ENCODE data around the gene FUT1. TPM values are rescaled to one million over a fixed set of nuclear protein-coding genes. Genes with fewer than 3 reads are reported as not detected.
A peak's percentile ranks its signal among the peaks of the same experiment; 100 is the strongest.
"Not testable (repeated sequence)": the region's sequence is repeated elsewhere in the genome, so short reads cannot be mapped to it uniquely, and the experiment has no call there.

The FUT1 gene
- total and polyA plus RNA-seq, 2 donors: 0.52 to 1.3 TPM

- no peak overlapping the region for H3K4me3 ChIP-seq (ENCODE audit: low read length in 2 of 2)
- H3K36me3 ChIP-seq (ENCODE audit: control insufficient read depth in 2 of 2, insufficient read depth in 2 of 2, low read length in 1 of 2): peaks cover 0 to 2% of the 10 kb centered on the region in 2 donors
- no peaks in the 10 kb centered on the region for H3K27me3 ChIP-seq (ENCODE audit: control insufficient read depth in 2 of 2, insufficient read depth in 1 of 2, low read length in 1 of 2)
- 95% methylated on average over 11 of the region's 11 CpGs for WGBS
- H3K9me3 ChIP-seq (ENCODE audit: control insufficient read depth in 2 of 2, insufficient read depth in 1 of 2, low read length in 1 of 2): peaks cover 0 to 20% of the 10 kb centered on the region in 2 donors
- peaks cover 7 to 32% of the 10 kb centered on the region in 2 donors for H3K4me1 ChIP-seq (ENCODE audit: control insufficient read depth in 2 of 2, insufficient read depth in 2 of 2, low read length in 2 of 2)
- no peak for DNase-seq (ENCODE audit: low read depth in 6 of 9, low spot score in 9 of 9)
- no peak overlapping the region for H3K27ac ChIP-seq (ENCODE audit: low read depth in 1 of 2, low read length in 1 of 2)
These were observed 30.2 kb downstream of the FUT1 start for GRCh38 chr19:48722196-48722708.

GRCh38 chr19:48720613-48721296, 31.7 kb downstream of the FUT1 start:
- Histone ChIP-seq H3K36me3 (ENCODE audit: control insufficient read depth in 2 of 2, insufficient read depth in 2 of 2, low read length in 1 of 2) (no peaks in the 10 kb centered on the region), H3K9me3 (ENCODE audit: control insufficient read depth in 2 of 2, insufficient read depth in 1 of 2, low read length in 1 of 2) (peaks cover 0 to 9% of the 10 kb centered on the region in 2 donors), H3K27ac (ENCODE audit: low read depth in 1 of 2, low read length in 1 of 2) (peak overlapping the region; percentile 80 to 82), H3K4me3 (ENCODE audit: low read length in 2 of 2) (peak overlapping the region; percentile 66 to 67), H3K27me3 (ENCODE audit: control insufficient read depth in 2 of 2, insufficient read depth in 1 of 2, low read length in 1 of 2) (no peaks in the 10 kb centered on the region), H3K4me1 (ENCODE audit: control insufficient read depth in 2 of 2, insufficient read depth in 2 of 2, low read length in 2 of 2) (peaks cover 7 to 33% of the 10 kb centered on the region in 2 donors)
- 18% methylated on average over 42 of the region's 42 CpGs for WGBS
- peak; percentile 89 to 98 (median 94) for DNase-seq (ENCODE audit: low read depth in 6 of 9, low spot score in 9 of 9)

- H3K9me3 ChIP-seq (ENCODE audit: control insufficient read depth in 2 of 2, insufficient read depth in 1 of 2, low read length in 1 of 2): peaks cover 0 to 6% of the 10 kb centered on the region in 2 donors
- peak overlapping the region in 1 of 2 donors; percentile 66 for H3K4me3 ChIP-seq (ENCODE audit: low read length in 2 of 2)
- no peaks in the 10 kb centered on the region for H3K27me3 ChIP-seq (ENCODE audit: control insufficient read depth in 2 of 2, insufficient read depth in 1 of 2, low read length in 1 of 2)
- H3K36me3 ChIP-seq (ENCODE audit: control insufficient read depth in 2 of 2, insufficient read depth in 2 of 2, low read length in 1 of 2): no peaks in the 10 kb centered on the region
- DNase-seq (ENCODE audit: low read depth in 6 of 9, low spot score in 9 of 9): no peak
- 61% methylated on average over 12 of the region's 12 CpGs for WGBS
- H3K4me1 ChIP-seq (ENCODE audit: control insufficient read depth in 2 of 2, insufficient read depth in 2 of 2, low read length in 2 of 2): peaks cover 7 to 33% of the 10 kb centered on the region in 2 donors
- H3K27ac ChIP-seq (ENCODE audit: low read depth in 1 of 2, low read length in 1 of 2): no peak overlapping the region
These were observed 32.2 kb downstream of the FUT1 start for GRCh38 chr19:48720251-48720612.

GRCh38 chr19:48719263-48720171, 32.9 kb downstream of the FUT1 start, which contains the start of gene MAMSTR:
MAMSTR (minus strand) TSS chr19:48719725; CDS start chr19:48719031, 694 bp downstream.
- H3K36me3 ChIP-seq (ENCODE audit: control insufficient read depth in 2 of 2, insufficient read depth in 2 of 2, low read length in 1 of 2): no peaks in the 10 kb centered on the region
- H3K27me3 ChIP-seq (ENCODE audit: control insufficient read depth in 2 of 2, insufficient read depth in 1 of 2, low read length in 1 of 2): no peaks in the 10 kb centered on the region
- peaks cover 11 to 33% of the 10 kb centered on the region in 2 donors for H3K4me1 ChIP-seq (ENCODE audit: control insufficient read depth in 2 of 2, insufficient read depth in 2 of 2, low read length in 2 of 2)
- peak within 1 kb of the TSS; percentile 66 to 67 for H3K4me3 ChIP-seq (ENCODE audit: low read length in 2 of 2)
- peaks cover 0 to 4% of the 10 kb centered on the region in 2 donors for H3K9me3 ChIP-seq (ENCODE audit: control insufficient read depth in 2 of 2, insufficient read depth in 1 of 2, low read length in 1 of 2)
- H3K27ac ChIP-seq (ENCODE audit: low read depth in 1 of 2, low read length in 1 of 2): peak within 1 kb of the TSS in 1 of 2 donors; percentile 80
- DNase-seq (ENCODE audit: low read depth in 6 of 9, low spot score in 9 of 9): no peak
- WGBS: 90% methylated on average over 33 of the region's 33 CpGs

- DNase-seq (ENCODE audit: low read depth in 6 of 9, low spot score in 9 of 9): no peak
- H3K4me3 ChIP-seq (ENCODE audit: low read length in 2 of 2): no peak overlapping the region
- H3K4me1 ChIP-seq (ENCODE audit: control insufficient read depth in 2 of 2, insufficient read depth in 2 of 2, low read length in 2 of 2): peaks cover 11 to 35% of the 10 kb centered on the region in 2 donors
- 93% methylated on average over 15 of the region's 15 CpGs for WGBS
- H3K27me3 ChIP-seq (ENCODE audit: control insufficient read depth in 2 of 2, insufficient read depth in 1 of 2, low read length in 1 of 2): no peaks in the 10 kb centered on the region
- H3K9me3 ChIP-seq (ENCODE audit: control insufficient read depth in 2 of 2, insufficient read depth in 1 of 2, low read length in 1 of 2): no peaks in the 10 kb centered on the region
- no peak overlapping the region for H3K27ac ChIP-seq (ENCODE audit: low read depth in 1 of 2, low read length in 1 of 2)
- no peaks in the 10 kb centered on the region for H3K36me3 ChIP-seq (ENCODE audit: control insufficient read depth in 2 of 2, insufficient read depth in 2 of 2, low read length in 1 of 2)
These were observed 33.7 kb downstream of the FUT1 start for GRCh38 chr19:48718711-48719231.

GRCh38 chr19:48718106-48718505, 34.3 kb downstream of the FUT1 start:
- not testable (repeated sequence) for H3K27me3 ChIP-seq (ENCODE audit: control insufficient read depth in 2 of 2, insufficient read depth in 1 of 2, low read length in 1 of 2); H3K9me3 ChIP-seq (ENCODE audit: control insufficient read depth in 2 of 2, insufficient read depth in 1 of 2, low read length in 1 of 2); H3K27ac ChIP-seq (ENCODE audit: low read depth in 1 of 2, low read length in 1 of 2); H3K36me3 ChIP-seq (ENCODE audit: control insufficient read depth in 2 of 2, insufficient read depth in 2 of 2, low read length in 1 of 2); DNase-seq (ENCODE audit: low read depth in 6 of 9, low spot score in 9 of 9); H3K4me3 ChIP-seq (ENCODE audit: low read length in 2 of 2)
- 96% methylated on average over 13 of the region's 13 CpGs for WGBS
- H3K4me1 ChIP-seq (ENCODE audit: control insufficient read depth in 2 of 2, insufficient read depth in 2 of 2, low read length in 2 of 2): peaks cover 13 to 40% of the 10 kb centered on the region in 2 donors

GRCh38 chr19:48716562-48717291, 35.7 kb downstream of the FUT1 start:
- H3K27me3 ChIP-seq (ENCODE audit: control insufficient read depth in 2 of 2, insufficient read depth in 1 of 2, low read length in 1 of 2): peaks cover 0 to 7% of the 10 kb centered on the region in 2 donors
- no peaks in the 10 kb centered on the region for H3K9me3 ChIP-seq (ENCODE audit: control insufficient read depth in 2 of 2, insufficient read depth in 1 of 2, low read length in 1 of 2)
- WGBS: 74% methylated on average over 24 of the region's 24 CpGs
- H3K4me1 ChIP-seq (ENCODE audit: control insufficient read depth in 2 of 2, insufficient read depth in 2 of 2, low read length in 2 of 2): peaks cover 18 to 45% of the 10 kb centered on the region in 2 donors
- DNase-seq (ENCODE audit: low read depth in 6 of 9, low spot score in 9 of 9): no peak
- no peak overlapping the region for H3K4me3 ChIP-seq (ENCODE audit: low read length in 2 of 2)
- H3K36me3 ChIP-seq (ENCODE audit: control insufficient read depth in 2 of 2, insufficient read depth in 2 of 2, low read length in 1 of 2): no peaks in the 10 kb centered on the region
- no peak overlapping the region for H3K27ac ChIP-seq (ENCODE audit: low read depth in 1 of 2, low read length in 1 of 2)

GRCh38 chr19:48715681-48716171, 36.7 kb downstream of the FUT1 start:
- H3K4me1 ChIP-seq (ENCODE audit: control insufficient read depth in 2 of 2, insufficient read depth in 2 of 2, low read length in 2 of 2): peaks cover 15 to 40% of the 10 kb centered on the region in 2 donors
- H3K36me3 ChIP-seq (ENCODE audit: control insufficient read depth in 2 of 2, insufficient read depth in 2 of 2, low read length in 1 of 2): no peaks in the 10 kb centered on the region
- no peak overlapping the region for H3K27ac ChIP-seq (ENCODE audit: low read depth in 1 of 2, low read length in 1 of 2)
- H3K4me3 ChIP-seq (ENCODE audit: low read length in 2 of 2): no peak overlapping the region
- H3K9me3 ChIP-seq (ENCODE audit: control insufficient read depth in 2 of 2, insufficient read depth in 1 of 2, low read length in 1 of 2): no peaks in the 10 kb centered on the region
- peaks cover 0 to 7% of the 10 kb centered on the region in 2 donors for H3K27me3 ChIP-seq (ENCODE audit: control insufficient read depth in 2 of 2, insufficient read depth in 1 of 2, low read length in 1 of 2)
- 95% methylated on average over 19 of the region's 19 CpGs for WGBS
- DNase-seq (ENCODE audit: low read depth in 6 of 9, low spot score in 9 of 9): no peak
